Mesenchymal stem cell (in vitro differentiated cells and primary cell): ENCODE data around the gene GRIN3B.

Source experiments
- DNase-seq: peaks from one replicate; pipeline ENCODE4 v3.0.0-alpha.2; 2013
- H2AFZ ChIP-seq: one replicate; pipeline ENCODE4 v1.6.1; 2013; ENCODE audit warnings: low read depth, mild to moderate bottlenecking, control low read depth, inconsistent platforms, low read length, moderate library complexity
- H2AK5ac ChIP-seq: 2 replicates; pipeline ENCODE4 v1.6.1; 2013; ENCODE audit warnings: low read length, moderate library complexity, mild to moderate bottlenecking, inconsistent platforms; ENCODE audit not compliant: severe bottlenecking
- H2BK120ac ChIP-seq: one replicate; pipeline ENCODE4 v1.6.1; 2013; ENCODE audit warnings: low read depth, mild to moderate bottlenecking, inconsistent platforms, low read length, moderate library complexity
- H2BK12ac ChIP-seq, 2 experiments: one replicate each; pipeline ENCODE4 v1.6.1; 2013; ENCODE audit warnings: inconsistent platforms in 2 of 2, low read length in 2 of 2, mild to moderate bottlenecking in 2 of 2, moderate library complexity in 2 of 2, control low read depth in 1 of 2
- H2BK15ac ChIP-seq: one replicate; pipeline ENCODE4 v1.6.1; 2013; ENCODE audit warnings: mild to moderate bottlenecking, low read depth, inconsistent platforms; ENCODE audit not compliant: poor library complexity, severe bottlenecking
- H2BK5ac ChIP-seq: 2 replicates; pipeline ENCODE4 v1.6.1; 2013; ENCODE audit warnings: low read depth, mild to moderate bottlenecking, low read length, control low read depth, inconsistent platforms; ENCODE audit not compliant: poor library complexity, severe bottlenecking
- H3K14ac ChIP-seq, 2 experiments: one replicate each; pipeline ENCODE4 v1.6.1; 2013; ENCODE audit warnings: inconsistent platforms in 2 of 2, low read length in 2 of 2, control low read depth in 1 of 2, mild to moderate bottlenecking in 1 of 2, moderate library complexity in 1 of 2
- H3K18ac ChIP-seq, 2 experiments: one replicate each; pipeline ENCODE4 v1.6.1; 2013; ENCODE audit warnings: inconsistent platforms in 2 of 2, low read length in 2 of 2, control low read depth in 1 of 2, low read depth in 1 of 2, mild to moderate bottlenecking in 1 of 2
- H3K23ac ChIP-seq, 2 experiments: one replicate each; pipeline ENCODE4 v1.6.1; 2013; ENCODE audit warnings: inconsistent platforms in 2 of 2, low read length in 2 of 2, mild to moderate bottlenecking in 2 of 2, moderate library complexity in 2 of 2, control low read depth in 1 of 2
- H3K27ac ChIP-seq: 2 replicates; pipeline ENCODE4 v1.5.1; 2013; ENCODE audit warnings: mild to moderate bottlenecking, moderate library complexity, low read length, control low read depth, inconsistent platforms; ENCODE audit not compliant: poor library complexity, severe bottlenecking
- H3K27me3 ChIP-seq, 2 experiments: 2 replicates each; pipeline versions ENCODE4 v1.6.1 to v1.7.0; 2013; ENCODE audit warnings: low read length in 2 of 2, mild to moderate bottlenecking in 2 of 2, moderate library complexity in 2 of 2, control low read depth in 1 of 2, inconsistent platforms in 1 of 2; ENCODE audit not compliant: control insufficient read depth in 1 of 2, insufficient read depth in 1 of 2
- H3K36me3 ChIP-seq, 2 experiments: 2 replicates each; pipeline versions ENCODE4 v1.6.1 to v1.7.0; 2013; ENCODE audit warnings: low read length in 2 of 2, control low read depth in 1 of 2, inconsistent platforms in 1 of 2, low read depth in 1 of 2, mild to moderate bottlenecking in 1 of 2; ENCODE audit not compliant: insufficient read depth in 2 of 2, control insufficient read depth in 1 of 2
- H3K4ac ChIP-seq, 2 experiments: one replicate each; pipeline ENCODE4 v1.6.1; 2013; ENCODE audit warnings: inconsistent platforms in 2 of 2, low read length in 2 of 2, mild to moderate bottlenecking in 2 of 2, moderate library complexity in 2 of 2, control low read depth in 1 of 2, low read depth in 1 of 2
- H3K4me1 ChIP-seq: 2 replicates; pipeline ENCODE4 v1.6.1; 2013; ENCODE audit warnings: low read depth, low read length, control low read depth; ENCODE audit not compliant: control insufficient read depth, insufficient read depth
- H3K4me2 ChIP-seq: 2 replicates; pipeline ENCODE4 v1.6.1; 2013; ENCODE audit warnings: low read length, mild to moderate bottlenecking, inconsistent platforms; ENCODE audit not compliant: poor library complexity, severe bottlenecking
- H3K4me3 ChIP-seq, 2 experiments: 2 replicates each; pipeline versions ENCODE4 v1.5.1 to v1.7.0; 2013; ENCODE audit warnings: low read length in 2 of 2, mild to moderate bottlenecking in 2 of 2, control low read depth in 1 of 2, low read depth in 1 of 2; ENCODE audit not compliant: insufficient read depth in 1 of 2
- H3K79me1 ChIP-seq: replicated peaks from 2 replicates; pipeline ENCODE4 v1.6.1; 2013; ENCODE audit warnings: mild to moderate bottlenecking, control low read depth, low read length, inconsistent platforms; ENCODE audit not compliant: poor library complexity, severe bottlenecking
- H3K9ac ChIP-seq: 2 replicates; pipeline ENCODE4 v1.7.0; 2013; ENCODE audit warnings: mild to moderate bottlenecking, low read length, moderate library complexity
- H3K9me3 ChIP-seq: 2 replicates; pipeline ENCODE4 v1.7.0; 2013; ENCODE audit warnings: mild to moderate bottlenecking, low read length; ENCODE audit not compliant: control insufficient read depth
- H4K8ac ChIP-seq: one replicate; pipeline ENCODE4 v1.6.1; 2013; ENCODE audit warnings: inconsistent platforms, mild to moderate bottlenecking, low read length, moderate library complexity
- H4K91ac ChIP-seq: one replicate; pipeline ENCODE4 v1.6.1; 2013; ENCODE audit warnings: mild to moderate bottlenecking, low read length, inconsistent platforms
- WGBS: methylation state at CpG from one replicate; pipeline ENCODE4 v1.1.7; 2013; ENCODE audit warnings: mixed read lengths; 5-methylcytosine and 5-hydroxymethylcytosine counted together

The GRIN3B gene

GRCh38 chr19:1015782-1016646 is 15.8 kb downstream of the GRIN3B start:
- 71% methylated on average over 31 of the region's 31 CpGs for WGBS
- Histone ChIP-seq H2BK5ac (no peak overlapping the region), H3K4ac (no peak overlapping the region), H3K4me3 (peak overlapping the region in 1 of 2 experiments; percentile 8), H2BK15ac (no peak overlapping the region), H2AK5ac (no peak overlapping the region), H3K23ac (peak overlapping the region in 1 of 2 experiments; percentile 23), H4K91ac (peak overlapping the region; percentile 29), H2AFZ (no peak overlapping the region), H3K18ac (peak overlapping the region in 1 of 2 experiments; percentile 48), H3K9ac (peak overlapping the region; percentile 48), H3K4me2 (no peak overlapping the region), H3K27me3 (no peaks in the 10 kb centered on the region), H2BK12ac (peak overlapping the region in 1 of 2 experiments; percentile 51), H3K9me3 (no peaks in the 10 kb centered on the region), H3K4me1 (peaks cover 53% of the 10 kb centered on the region), H3K79me1 (peaks cover 14% of the 10 kb centered on the region), H3K36me3 (peaks cover 15 to 71% of the 10 kb centered on the region in 2 experiments), H3K27ac (peak overlapping the region; percentile 9), H4K8ac (no peak overlapping the region), H2BK120ac (no peak overlapping the region), H3K14ac (peak overlapping the region in 1 of 2 experiments; percentile 4)
- no peak for DNase-seq

- 36% methylated on average over 12 of the region's 12 CpGs for WGBS
- no peak overlapping the region for H2BK5ac ChIP-seq
Measured at GRCh38 chr19:1016647-1017114, 16.5 kb downstream of the GRIN3B start.

GRCh38 chr19:1017115-1017905 is 17.1 kb downstream of the GRIN3B start:
- no peaks in the 10 kb centered on the region for H3K27me3 ChIP-seq
- no peak for DNase-seq
- H3K4ac ChIP-seq, result no peak overlapping the region
- no peak overlapping the region for H2BK120ac ChIP-seq
- peak overlapping the region; percentile 2 for H3K4me2 ChIP-seq
- no peak overlapping the region for H2AFZ ChIP-seq
- peak overlapping the region in 1 of 2 experiments; percentile 33 for H3K4me3 ChIP-seq
- peak overlapping the region; percentile 36 for H4K91ac ChIP-seq
- H3K23ac ChIP-seq, result peak overlapping the region in 1 of 2 experiments; percentile 29
- WGBS, result 70% methylated on average over 24 of the region's 24 CpGs
- H3K36me3 ChIP-seq, result peaks cover 14 to 58% of the 10 kb centered on the region in 2 experiments
- peak overlapping the region; percentile 30 for H3K9ac ChIP-seq
- peak overlapping the region; percentile 33 for H3K27ac ChIP-seq
- H3K18ac ChIP-seq, result peak overlapping the region in 1 of 2 experiments; percentile 42
- peak overlapping the region; percentile 1 to 48 for H2BK12ac ChIP-seq
- no peaks in the 10 kb centered on the region for H3K9me3 ChIP-seq
- peak overlapping the region; percentile 46 for H2AK5ac ChIP-seq
- H2BK15ac ChIP-seq, result peak overlapping the region; percentile 48
- H3K14ac ChIP-seq, result peak overlapping the region in 1 of 2 experiments; percentile 22
- H3K79me1 ChIP-seq, result peaks cover 10% of the 10 kb centered on the region
- peaks cover 53% of the 10 kb centered on the region for H3K4me1 ChIP-seq
- H2BK5ac ChIP-seq, result no peak overlapping the region
- peak overlapping the region; percentile 74 for H4K8ac ChIP-seq

More at GRCh38 chr19:1016647-1017114, 16.5 kb downstream of the GRIN3B start:
- peak; percentile 87 for DNase-seq
- peaks cover 14 to 64% of the 10 kb centered on the region in 2 experiments for H3K36me3 ChIP-seq
- peak overlapping the region; percentile 30 for H3K9ac ChIP-seq
- H3K4me2 ChIP-seq, result no peak overlapping the region
- H2BK15ac ChIP-seq, result no peak overlapping the region
- H3K79me1 ChIP-seq, result peaks cover 14% of the 10 kb centered on the region
- H3K4me1 ChIP-seq, result peaks cover 53% of the 10 kb centered on the region
- peak overlapping the region; percentile 66 for H4K8ac ChIP-seq
- H2BK120ac ChIP-seq, result no peak overlapping the region
- peak overlapping the region in 1 of 2 experiments; percentile 33 for H3K4me3 ChIP-seq
- peak overlapping the region in 1 of 2 experiments; percentile 42 for H3K18ac ChIP-seq
- H2AFZ ChIP-seq, result no peak overlapping the region
- peak overlapping the region; percentile 36 for H4K91ac ChIP-seq
- no peak overlapping the region for H2AK5ac ChIP-seq
- no peak overlapping the region for H3K14ac ChIP-seq
- H3K23ac ChIP-seq, result no peak overlapping the region
- no peak overlapping the region for H3K4ac ChIP-seq
- H3K9me3 ChIP-seq, result no peaks in the 10 kb centered on the region
- H3K27ac ChIP-seq, result peak overlapping the region; percentile 33
- H2BK12ac ChIP-seq, result peak overlapping the region in 1 of 2 experiments; percentile 51
- no peaks in the 10 kb centered on the region for H3K27me3 ChIP-seq
